ENCODE data around the gene RNPS1. TPM values are rescaled to one million over a fixed set of nuclear protein-coding genes. Genes with fewer than 3 reads are reported as not detected.

RNPS1 gene
- total and polyA plus RNA-seq, 12 donors, result 61.7 to 136 (median 118) TPM

- TF ChIP-seq CTCF (IDR thresholded peaks at IDR 0.05), result no peak
- H3K4me3 ChIP-seq, result no peak overlapping the region
- no peaks in the 10 kb centered on the region for H3K27me3 ChIP-seq
- H3K27ac ChIP-seq, result no peak overlapping the region
- WGBS, 2 donors, result 83% methylated on average over 24 of the region's 24 CpGs
- DNase-seq, result no peak
- no peaks in the 10 kb centered on the region for H3K9me3 ChIP-seq
- intact Hi-C loops (cut with DNase I), result no loop called here
- H3K36me3 ChIP-seq, result peaks cover 0 to 84% (median 7%) of the 10 kb centered on the region in 9 donors
- no peak for ATAC-seq
- H3K4me1 ChIP-seq, result no peaks in the 10 kb centered on the region
Observed at GRCh38 chr16:2280981-2281542, 13.1 kb upstream of the RNPS1 start.

DNA sequence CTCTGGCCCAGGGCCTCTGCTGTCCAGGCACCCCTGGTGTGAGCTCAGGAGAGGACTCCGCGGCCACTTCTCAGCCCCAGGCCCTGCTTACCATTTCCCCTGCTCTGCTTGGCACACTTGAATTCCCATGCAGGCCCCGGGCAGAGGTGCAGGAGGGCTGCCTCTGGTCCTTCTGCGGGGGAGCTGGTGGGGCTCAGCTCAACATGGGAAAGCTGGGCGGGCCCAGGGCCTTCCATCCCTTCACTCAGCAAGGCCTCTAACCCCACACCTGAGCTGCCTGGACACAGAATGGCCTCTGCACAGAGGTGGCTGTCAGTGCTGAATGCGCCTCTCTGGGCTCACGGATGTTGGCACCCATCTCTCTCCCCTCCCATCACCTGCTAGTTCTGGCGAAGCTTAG, 12.5 kb upstream of the RNPS1 start:
- intact Hi-C loops (cut with DNase I), result no loop called here
- no peaks in the 10 kb centered on the region for H3K27me3 ChIP-seq
- no peaks in the 10 kb centered on the region for H3K4me1 ChIP-seq
- no peak for TF ChIP-seq CTCF (IDR thresholded peaks at IDR 0.05)
- H3K36me3 ChIP-seq, result peaks cover 0 to 82% (median 7%) of the 10 kb centered on the region in 9 donors
- no peak for DNase-seq
- no peak for ATAC-seq
- H3K9me3 ChIP-seq, result no peaks in the 10 kb centered on the region
- no peak overlapping the region for H3K4me3 ChIP-seq
- H3K27ac ChIP-seq, result no peak overlapping the region
- 90 to 95% methylated on average over 8 of the region's 8 CpGs for WGBS, 2 donors

- TF ChIP-seq CTCF (IDR thresholded peaks at IDR 0.05), result no peak
- no peak overlapping the region for H3K4me3 ChIP-seq
- no peaks in the 10 kb centered on the region for H3K9me3 ChIP-seq
- ATAC-seq (no peak), DNase-seq (no peak)
- WGBS, 2 donors, result 89 to 91% methylated on average over 26 of the region's 26 CpGs
- no peaks in the 10 kb centered on the region for H3K4me1 ChIP-seq
- H3K27me3 ChIP-seq, result no peaks in the 10 kb centered on the region
- peaks cover 0 to 70% (median 4%) of the 10 kb centered on the region in 9 donors for H3K36me3 ChIP-seq
- no peak overlapping the region for H3K27ac ChIP-seq
- intact Hi-C loops (cut with DNase I), result loop anchor here in 2 of 10 donors (2.0 to 10.0 kb wide), 2 partner anchors 20 to 56 kb away; no protein-coding TSS in a partner anchor
Observed at GRCh38 chr16:2278956-2279800, 11.3 kb upstream of the RNPS1 start.

GRCh38 chr16:2278272-2278608, 10.3 kb upstream of the RNPS1 start:
- Histone ChIP-seq H3K4me3 (no peak overlapping the region), H3K27ac (no peak overlapping the region), H3K36me3 (peaks cover 0 to 60% (median 2%) of the 10 kb centered on the region in 9 donors), H3K9me3 (no peaks in the 10 kb centered on the region), H3K27me3 (no peaks in the 10 kb centered on the region), H3K4me1 (no peaks in the 10 kb centered on the region)
- 86 to 90% methylated on average over 14 of the region's 14 CpGs for WGBS, 2 donors
- no peak for TF ChIP-seq CTCF (IDR thresholded peaks at IDR 0.05)
- DNase-seq (no peak), ATAC-seq (no peak)
- intact Hi-C loops (cut with DNase I), result loop anchor here in 2 of 10 donors (2.0 to 10.0 kb wide), 2 partner anchors 21 to 57 kb away; no protein-coding TSS in a partner anchor

Measured in heart right ventricle (tissue), 16 donors.